ENCODE data around the gene FAM25G. TPM values are rescaled to one million over a fixed set of nuclear protein-coding genes. Genes with fewer than 3 reads are reported as not detected.
"Not testable (repeated sequence)": the region's sequence is repeated elsewhere in the genome, so short reads cannot be mapped to it uniquely, and the experiment has no call there.

FAM25G gene
- total RNA-seq (ENCODE audit: unreplicated experiment), result not detected
- long read RNA-seq, result 0 reads

DNA sequence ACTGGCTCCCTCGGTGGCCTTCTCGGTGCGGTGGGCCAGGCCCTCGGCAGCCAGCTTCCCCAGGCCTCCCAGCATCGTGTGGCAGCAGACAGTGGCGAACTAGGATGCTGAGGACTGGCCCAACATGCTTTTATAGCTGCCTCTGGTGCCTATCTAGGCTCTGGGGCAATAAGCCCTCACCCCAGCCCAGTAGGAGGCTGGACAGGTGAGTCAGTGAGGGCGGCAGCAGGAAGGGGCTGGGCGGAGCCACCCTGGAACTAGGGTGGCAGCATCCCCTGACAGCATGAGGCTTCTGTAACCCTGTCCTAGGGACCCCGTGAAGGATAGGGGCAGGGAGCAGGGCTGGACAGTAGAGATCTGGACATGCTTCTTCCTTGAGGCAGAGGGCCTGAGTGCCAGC lies at the start of gene FAM25G:
TSS of gene FAM25G (minus strand) at position 101 of the 400 bp plus-strand sequence. CDS start at position 75, 26 bp downstream.
- H3K4me1 Mint-ChIP-seq (ENCODE audit: unreplicated experiment); H3K36me3 Mint-ChIP-seq (ENCODE audit: low read depth, unreplicated experiment); H3K27me3 Mint-ChIP-seq (ENCODE audit: unreplicated experiment); H3K27ac Mint-ChIP-seq (ENCODE audit: unreplicated experiment); H3K9me3 Mint-ChIP-seq (ENCODE audit: unreplicated experiment); H3K4me3 Mint-ChIP-seq (ENCODE audit: unreplicated experiment); DNase-seq (ENCODE audit: low spot score): not testable (repeated sequence)

DNA sequence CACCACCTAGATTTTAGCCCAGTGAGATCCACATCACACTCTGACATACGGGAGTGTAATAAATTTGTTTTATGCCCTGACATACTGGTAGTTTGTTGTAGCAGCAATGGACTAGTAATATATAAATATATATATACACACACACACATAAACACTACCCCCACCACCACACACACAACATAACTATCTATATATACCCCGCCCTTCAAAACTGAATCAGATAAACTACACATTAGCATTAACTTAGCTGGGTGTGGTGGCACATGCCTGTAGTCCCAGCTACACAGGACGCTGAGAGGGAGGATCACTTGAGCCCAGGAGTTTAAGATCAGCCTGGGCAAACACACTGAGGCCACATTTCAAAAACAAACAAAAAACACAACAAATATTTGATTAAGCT lies 44.9 kb upstream of the FAM25G start:
- not testable (repeated sequence) for H3K4me1 Mint-ChIP-seq (ENCODE audit: unreplicated experiment); H3K9me3 Mint-ChIP-seq (ENCODE audit: unreplicated experiment); DNase-seq (ENCODE audit: low spot score); H3K4me3 Mint-ChIP-seq (ENCODE audit: unreplicated experiment); H3K36me3 Mint-ChIP-seq (ENCODE audit: low read depth, unreplicated experiment); H3K27me3 Mint-ChIP-seq (ENCODE audit: unreplicated experiment); H3K27ac Mint-ChIP-seq (ENCODE audit: unreplicated experiment)

DNA sequence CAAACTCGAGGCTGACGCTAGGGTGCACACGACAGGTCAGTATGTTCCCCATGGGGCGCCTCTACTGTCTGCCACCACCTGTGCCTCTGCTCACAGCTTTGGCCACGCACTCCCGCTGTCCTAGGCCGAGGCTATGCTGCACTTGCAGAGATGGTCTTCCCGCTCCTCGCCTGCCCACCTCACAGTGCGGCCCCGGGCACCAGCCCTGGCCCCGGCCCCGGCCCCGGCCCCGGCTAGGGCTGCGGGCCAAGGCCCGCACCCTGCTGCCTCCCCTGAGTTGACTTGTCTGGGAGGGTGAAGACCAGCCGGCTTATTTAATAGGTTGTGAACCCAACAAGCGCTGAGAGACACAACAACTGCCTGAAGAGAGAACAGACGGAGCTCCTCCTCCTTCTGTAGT lies 32.0 kb upstream of the FAM25G start, which contains the start of gene AGAP9:
TSS of gene AGAP9 (minus strand) at position 164 of the 400 bp plus-strand sequence. CDS start at position 52, 112 bp downstream.
- not testable (repeated sequence) for DNase-seq (ENCODE audit: low spot score); H3K4me1 Mint-ChIP-seq (ENCODE audit: unreplicated experiment); H3K36me3 Mint-ChIP-seq (ENCODE audit: low read depth, unreplicated experiment); H3K27me3 Mint-ChIP-seq (ENCODE audit: unreplicated experiment); H3K4me3 Mint-ChIP-seq (ENCODE audit: unreplicated experiment); H3K27ac Mint-ChIP-seq (ENCODE audit: unreplicated experiment); H3K9me3 Mint-ChIP-seq (ENCODE audit: unreplicated experiment)

DNA sequence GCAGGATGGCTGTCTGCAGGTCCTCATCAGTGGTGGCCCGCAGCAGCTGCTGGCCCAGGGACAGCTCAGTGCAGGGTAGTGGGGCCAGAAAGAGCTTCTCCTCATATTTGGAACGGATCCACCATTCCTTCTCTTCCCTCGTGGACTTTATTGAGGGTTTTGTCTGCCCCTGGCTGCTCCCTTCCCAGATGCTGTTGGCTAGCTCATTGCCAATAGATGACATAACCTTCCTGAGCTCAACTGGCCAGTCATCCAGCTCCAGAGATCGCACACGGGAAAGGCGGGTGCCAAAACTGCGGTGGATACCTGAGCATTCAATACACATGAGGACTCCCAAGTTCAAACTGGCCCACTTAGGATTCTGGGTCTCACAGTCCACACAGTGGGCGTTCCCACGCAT lies 10.8 kb upstream of the FAM25G start:
- H3K4me1 Mint-ChIP-seq (ENCODE audit: unreplicated experiment); H3K4me3 Mint-ChIP-seq (ENCODE audit: unreplicated experiment); H3K36me3 Mint-ChIP-seq (ENCODE audit: low read depth, unreplicated experiment); H3K27me3 Mint-ChIP-seq (ENCODE audit: unreplicated experiment); H3K27ac Mint-ChIP-seq (ENCODE audit: unreplicated experiment); H3K9me3 Mint-ChIP-seq (ENCODE audit: unreplicated experiment); DNase-seq (ENCODE audit: low spot score): not testable (repeated sequence)

DNA sequence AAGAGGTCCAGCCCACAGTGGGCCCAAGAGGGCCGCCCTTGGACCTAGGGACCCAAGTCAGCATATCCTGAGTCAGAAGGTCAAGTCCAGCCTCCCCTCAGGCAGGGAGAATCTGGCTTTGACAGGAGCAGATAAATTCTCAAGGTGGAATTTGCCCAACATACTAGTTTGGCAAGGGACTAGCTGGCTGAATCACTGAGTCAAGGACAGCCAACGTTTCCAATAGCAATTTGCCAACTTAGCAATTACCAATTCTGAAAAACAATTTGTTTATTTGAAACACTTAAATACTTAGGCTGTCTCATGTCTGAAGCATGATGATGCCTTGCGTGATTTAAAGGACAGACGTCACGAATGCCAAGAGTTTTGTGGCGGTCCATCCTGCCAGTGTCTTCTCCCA lies 2.7 kb upstream of the FAM25G start:
- not testable (repeated sequence) for H3K27ac Mint-ChIP-seq (ENCODE audit: unreplicated experiment); DNase-seq (ENCODE audit: low spot score); H3K9me3 Mint-ChIP-seq (ENCODE audit: unreplicated experiment); H3K4me3 Mint-ChIP-seq (ENCODE audit: unreplicated experiment); H3K4me1 Mint-ChIP-seq (ENCODE audit: unreplicated experiment); H3K27me3 Mint-ChIP-seq (ENCODE audit: unreplicated experiment); H3K36me3 Mint-ChIP-seq (ENCODE audit: low read depth, unreplicated experiment)

DNA sequence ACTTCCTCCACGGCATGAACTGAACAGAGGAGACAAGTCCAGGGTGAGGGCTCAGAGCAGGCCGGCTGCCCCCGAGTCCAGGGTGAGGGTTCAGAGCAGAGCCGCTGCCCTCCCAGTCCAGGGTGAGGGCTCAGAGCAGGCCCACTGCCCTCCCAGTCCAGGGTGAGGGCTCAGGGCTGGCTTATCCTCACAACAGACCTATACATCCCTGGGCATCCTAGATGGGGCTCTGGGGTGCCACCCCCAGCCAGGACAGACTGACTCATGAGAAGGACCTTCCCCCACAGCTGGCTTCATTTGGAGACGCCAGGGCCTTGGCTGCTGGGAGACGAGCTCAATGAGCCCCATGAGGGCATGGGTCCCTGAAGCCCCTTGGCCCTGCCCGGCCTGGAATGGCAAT lies 1.9 kb downstream of the FAM25G start:
- DNase-seq (ENCODE audit: low spot score); H3K27me3 Mint-ChIP-seq (ENCODE audit: unreplicated experiment); H3K9me3 Mint-ChIP-seq (ENCODE audit: unreplicated experiment); H3K36me3 Mint-ChIP-seq (ENCODE audit: low read depth, unreplicated experiment); H3K4me1 Mint-ChIP-seq (ENCODE audit: unreplicated experiment); H3K4me3 Mint-ChIP-seq (ENCODE audit: unreplicated experiment); H3K27ac Mint-ChIP-seq (ENCODE audit: unreplicated experiment): not testable (repeated sequence)

DNA sequence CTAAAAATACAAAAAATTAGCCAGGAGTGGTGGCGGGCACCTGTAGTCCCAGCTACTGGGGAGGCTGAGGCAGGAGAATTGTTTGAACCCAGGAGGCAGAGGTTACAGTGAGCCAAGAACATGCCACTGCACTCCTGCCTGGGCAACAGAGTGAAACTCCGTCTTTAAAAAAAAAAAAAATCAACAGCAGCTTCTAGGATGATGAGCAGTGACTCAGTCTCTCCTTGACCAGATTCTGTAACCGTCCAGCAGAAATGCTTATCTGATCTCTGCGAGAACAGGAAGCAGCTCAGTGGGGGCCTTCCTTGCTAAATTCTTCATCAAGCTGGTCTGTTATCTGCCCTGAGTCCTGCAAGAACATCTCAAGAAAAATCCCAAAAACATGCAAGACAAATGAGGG lies 5.6 kb downstream of the FAM25G start:
- H3K9me3 Mint-ChIP-seq (ENCODE audit: unreplicated experiment); H3K4me1 Mint-ChIP-seq (ENCODE audit: unreplicated experiment); DNase-seq (ENCODE audit: low spot score); H3K4me3 Mint-ChIP-seq (ENCODE audit: unreplicated experiment); H3K36me3 Mint-ChIP-seq (ENCODE audit: low read depth, unreplicated experiment); H3K27ac Mint-ChIP-seq (ENCODE audit: unreplicated experiment); H3K27me3 Mint-ChIP-seq (ENCODE audit: unreplicated experiment): not testable (repeated sequence)

DNA sequence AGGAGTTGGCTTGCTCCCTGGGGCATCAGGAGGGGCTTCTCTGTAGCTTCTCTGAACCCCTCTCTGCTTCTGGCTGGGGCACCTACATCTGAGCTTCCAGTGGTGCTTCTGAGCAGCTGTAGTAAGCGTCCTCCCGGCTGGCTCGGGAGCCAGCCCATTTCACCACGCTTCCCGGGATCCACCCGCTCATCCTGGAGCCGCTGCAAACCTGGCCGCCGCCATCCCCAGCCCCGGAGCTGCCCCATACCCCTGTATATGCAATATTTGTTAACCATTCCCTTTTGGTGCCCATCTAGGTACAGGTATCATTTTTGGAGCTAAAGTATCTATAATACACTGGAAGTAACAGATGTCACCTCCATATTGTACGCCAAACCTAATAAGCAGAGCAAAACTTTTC lies 6.7 kb downstream of the FAM25G start:
- not testable (repeated sequence) for H3K27ac Mint-ChIP-seq (ENCODE audit: unreplicated experiment); H3K9me3 Mint-ChIP-seq (ENCODE audit: unreplicated experiment); H3K27me3 Mint-ChIP-seq (ENCODE audit: unreplicated experiment); H3K4me3 Mint-ChIP-seq (ENCODE audit: unreplicated experiment); H3K36me3 Mint-ChIP-seq (ENCODE audit: low read depth, unreplicated experiment); DNase-seq (ENCODE audit: low spot score); H3K4me1 Mint-ChIP-seq (ENCODE audit: unreplicated experiment)

DNA sequence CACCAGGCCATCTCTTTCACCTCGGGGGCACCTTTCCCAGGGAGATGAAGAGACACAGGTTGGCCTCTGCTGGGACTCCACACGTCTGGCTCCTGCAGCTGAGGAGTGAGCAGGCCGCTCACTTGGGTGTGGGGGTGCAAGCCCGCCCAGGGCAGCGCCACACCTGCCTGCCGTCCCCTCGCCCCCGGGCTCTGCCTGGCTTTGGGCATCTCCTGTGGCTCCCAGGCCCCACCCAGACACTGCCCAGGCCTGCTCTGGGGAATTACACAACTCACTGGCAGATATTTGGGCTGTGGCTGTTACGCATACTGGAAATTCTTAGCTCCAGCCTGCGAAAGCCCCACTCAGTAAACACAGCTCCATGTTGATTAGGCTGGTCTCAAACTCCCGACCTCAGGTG lies 7.6 kb downstream of the FAM25G start, which contains the start of gene ANXA8:
TSS of gene ANXA8 (minus strand) at position 193 of the 400 bp plus-strand sequence. CDS start at position 11, 182 bp downstream.
- DNase-seq (ENCODE audit: low spot score); H3K9me3 Mint-ChIP-seq (ENCODE audit: unreplicated experiment): not testable (repeated sequence)

DNA sequence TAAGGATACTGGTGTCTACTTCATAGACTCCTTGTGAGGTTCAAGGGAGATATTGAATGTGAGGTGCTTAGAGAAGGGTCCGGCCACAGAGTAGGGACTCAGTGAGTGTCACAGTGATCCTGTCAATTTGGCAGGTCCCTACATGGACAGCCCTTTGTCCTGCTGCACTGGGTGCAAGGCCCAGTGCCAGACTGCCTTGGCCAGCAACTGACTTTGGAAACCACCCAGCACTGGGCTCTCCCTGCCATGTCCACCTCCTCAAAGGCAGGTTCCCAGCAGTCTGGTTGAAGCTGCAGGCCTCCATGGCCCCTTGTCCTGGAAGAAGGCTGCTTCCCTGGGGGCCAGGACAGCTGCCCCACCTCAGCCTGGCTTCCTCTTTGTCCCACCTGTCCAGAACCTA lies 9.1 kb downstream of the FAM25G start:
- H3K36me3 Mint-ChIP-seq (ENCODE audit: low read depth, unreplicated experiment); DNase-seq (ENCODE audit: low spot score); H3K4me3 Mint-ChIP-seq (ENCODE audit: unreplicated experiment); H3K27me3 Mint-ChIP-seq (ENCODE audit: unreplicated experiment); H3K27ac Mint-ChIP-seq (ENCODE audit: unreplicated experiment); H3K4me1 Mint-ChIP-seq (ENCODE audit: unreplicated experiment); H3K9me3 Mint-ChIP-seq (ENCODE audit: unreplicated experiment): not testable (repeated sequence)

More for the DNA sequence above, 7.6 kb downstream of the FAM25G start, which contains the start of gene ANXA8:
- not testable (repeated sequence) for H3K4me1 Mint-ChIP-seq (ENCODE audit: unreplicated experiment); H3K27ac Mint-ChIP-seq (ENCODE audit: unreplicated experiment); H3K4me3 Mint-ChIP-seq (ENCODE audit: unreplicated experiment); H3K27me3 Mint-ChIP-seq (ENCODE audit: unreplicated experiment); H3K36me3 Mint-ChIP-seq (ENCODE audit: low read depth, unreplicated experiment)

DNA sequence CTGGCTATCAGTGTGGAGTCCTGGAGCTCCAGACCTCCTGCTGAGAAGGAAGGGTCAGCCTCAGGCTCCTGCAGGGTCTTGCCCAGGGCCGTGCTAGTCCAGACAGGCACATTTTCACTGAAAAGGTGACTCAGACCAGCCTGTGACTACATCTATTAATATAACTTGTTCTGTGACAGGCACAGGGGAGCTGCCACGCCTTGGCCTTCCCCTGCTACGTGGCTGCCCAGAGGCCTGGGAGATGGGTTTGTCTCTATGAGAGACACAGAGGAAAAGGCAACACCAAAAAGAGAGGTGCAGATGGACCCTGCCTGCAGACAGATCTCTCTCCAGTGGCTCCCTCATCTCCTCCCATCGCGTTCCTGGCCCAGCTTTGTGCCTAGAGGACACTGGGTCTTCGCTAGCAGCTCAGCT lies 9.7 kb downstream of the FAM25G start:
- not testable (repeated sequence) for H3K9me3 Mint-ChIP-seq (ENCODE audit: unreplicated experiment); H3K36me3 Mint-ChIP-seq (ENCODE audit: low read depth, unreplicated experiment); DNase-seq (ENCODE audit: low spot score); H3K27ac Mint-ChIP-seq (ENCODE audit: unreplicated experiment); H3K4me1 Mint-ChIP-seq (ENCODE audit: unreplicated experiment); H3K4me3 Mint-ChIP-seq (ENCODE audit: unreplicated experiment); H3K27me3 Mint-ChIP-seq (ENCODE audit: unreplicated experiment)

DNA sequence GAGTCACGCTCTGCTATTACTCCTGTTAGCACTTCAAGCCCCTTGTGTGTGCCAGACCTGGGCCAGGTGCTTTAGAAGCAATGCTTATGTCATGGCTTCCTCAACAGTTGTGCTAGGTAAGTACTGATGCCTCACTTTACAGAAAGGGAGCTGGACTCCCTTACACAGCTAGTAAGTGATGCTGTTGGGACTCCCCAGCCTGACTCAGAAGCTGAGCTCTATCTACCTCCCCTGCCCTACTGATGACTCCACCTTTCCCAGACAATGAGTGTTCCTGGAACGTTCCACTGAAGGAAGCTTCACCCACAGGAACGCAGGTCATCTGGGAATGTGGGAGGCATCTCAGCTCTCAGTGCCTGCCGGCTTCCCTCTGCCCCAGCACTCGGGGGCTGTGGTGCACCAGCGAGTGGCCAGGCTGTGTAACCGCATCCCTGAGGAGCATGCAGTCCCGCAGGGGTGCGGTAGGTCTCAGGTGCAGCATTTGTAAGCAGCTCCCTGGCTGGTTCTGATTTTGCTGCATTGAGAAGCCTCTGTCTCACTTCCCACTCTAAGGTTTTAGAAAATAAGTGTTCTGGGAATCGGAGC lies 10.2 kb downstream of the FAM25G start:
- H3K27me3 Mint-ChIP-seq (ENCODE audit: unreplicated experiment); H3K36me3 Mint-ChIP-seq (ENCODE audit: low read depth, unreplicated experiment); H3K9me3 Mint-ChIP-seq (ENCODE audit: unreplicated experiment); H3K4me1 Mint-ChIP-seq (ENCODE audit: unreplicated experiment); H3K4me3 Mint-ChIP-seq (ENCODE audit: unreplicated experiment); H3K27ac Mint-ChIP-seq (ENCODE audit: unreplicated experiment): not testable (repeated sequence)
- peak; percentile 5 for DNase-seq (ENCODE audit: low spot score)

Data from endothelial cell (in vitro differentiated cells).